UCSD-AML1 (cell line): ENCODE measurements around the gene VTA1.
"Not testable (repeated sequence)": the region's sequence is repeated elsewhere in the genome, so short reads cannot be mapped to it uniquely, and the experiment has no call there.

ENCODE experiments used
- DNase-seq: peaks from one replicate; lab custom pipeline; 2025; ENCODE audit not compliant: unreplicated experiment; lab: John Stamatoyannopoulos, UW

Gene VTA1

GRCh38 chr6:142223938-142224337, 76.9 kb downstream of the VTA1 start:
- no peak for DNase-seq

- DNase-seq = no peak
These were observed 78.1 kb downstream of the VTA1 start for GRCh38 chr6:142225115-142225514.

- DNase-seq = no peak
These were observed 78.5 kb downstream of the VTA1 start for GRCh38 chr6:142225552-142225951.

GRCh38 chr6:142226731-142227130, 79.7 kb downstream of the VTA1 start:
- DNase-seq = no peak

GRCh38 chr6:142229518-142230270, 82.6 kb downstream of the VTA1 start:
- not testable (repeated sequence) for DNase-seq

GRCh38 chr6:142232206-142233044, 85.4 kb downstream of the VTA1 start:
- DNase-seq = not testable (repeated sequence)

- DNase-seq = no peak
These were observed 87.1 kb downstream of the VTA1 start for GRCh38 chr6:142233945-142234682.

GRCh38 chr6:142235272-142235671, 88.2 kb downstream of the VTA1 start:
- DNase-seq = no peak

- no peak for DNase-seq
These were observed 88.7 kb downstream of the VTA1 start for GRCh38 chr6:142235791-142236190.

- no peak for DNase-seq
These were observed 89.6 kb downstream of the VTA1 start for GRCh38 chr6:142236691-142237090.

GRCh38 chr6:142238881-142239280, 91.8 kb downstream of the VTA1 start:
- no peak for DNase-seq

- DNase-seq = no peak
These were observed 93.1 kb downstream of the VTA1 start for GRCh38 chr6:142240179-142240578.

GRCh38 chr6:142241061-142241460, 94.0 kb downstream of the VTA1 start:
- no peak for DNase-seq

- no peak for DNase-seq
These were observed 95.2 kb downstream of the VTA1 start for GRCh38 chr6:142242269-142242668.

- no peak for DNase-seq
These were observed 99.9 kb downstream of the VTA1 start for GRCh38 chr6:142246960-142247359.

GRCh38 chr6:142249266-142249665, 102.2 kb downstream of the VTA1 start:
- no peak for DNase-seq

- no peak for DNase-seq
These were observed 104.9 kb downstream of the VTA1 start for GRCh38 chr6:142251930-142252445.

- DNase-seq = no peak
These were observed 107.5 kb downstream of the VTA1 start for GRCh38 chr6:142254513-142254912.

GRCh38 chr6:142255785-142256184, 108.7 kb downstream of the VTA1 start:
- no peak for DNase-seq

- no peak for DNase-seq
These were observed 111.2 kb downstream of the VTA1 start for GRCh38 chr6:142258305-142258704.

- DNase-seq = no peak
These were observed 111.7 kb downstream of the VTA1 start for GRCh38 chr6:142258757-142259156.
